H1 (cell line): ENCODE data around the gene RIMBP2. TPM values are rescaled to one million over a fixed set of nuclear protein-coding genes. Genes with fewer than 3 reads are reported as not detected.

ENCODE experiments used
- CTCF ChIA-PET: fragments of 300-600 bp; sonication (Branson Sonifier 250); formaldehyde crosslinking; loops from one replicate; lab custom pipeline; 2021; ENCODE audit not compliant: partially characterized antibody; lab: Charles Lee
- POLR2A ChIA-PET: fragments of 300-600 bp; sonication (Branson Sonifier 250); formaldehyde crosslinking; loops from one replicate; lab custom pipeline; 2021; ENCODE audit warnings: inconsistent platforms; ENCODE audit not compliant: partially characterized antibody; lab: Charles Lee
- DNase-seq, 2 experiments: peaks; one replicate each; pipeline versions ENCODE4 v3.0.0 to v3.0.0-alpha.2; 2010 to 2022; ENCODE audit warnings: low spot score in 2 of 2, low read depth in 1 of 2, mixed read lengths in 1 of 2
- FAIRE-seq: peaks from 2 replicates; lab custom pipeline; 2011; peaks lifted over from hg19 to GRCh38; lab: Jason Lieb, UNC
- H2AFZ ChIP-seq: 2 replicates; pipeline ENCODE4 v1.8.1; 2012; ENCODE audit warnings: low read length, inconsistent platforms
- H2AK5ac ChIP-seq: 2 replicates; pipeline ENCODE4 v1.6.1; 2013; ENCODE audit warnings: low read depth, low read length
- H2BK120ac ChIP-seq: replicated peaks from 2 replicates; pipeline ENCODE3; 2013; ENCODE audit warnings: low read depth, low read length, inconsistent platforms
- H2BK12ac ChIP-seq: 2 replicates; pipeline ENCODE4 v1.6.1; 2013; ENCODE audit warnings: low read depth, low read length
- H2BK15ac ChIP-seq: 2 replicates; pipeline ENCODE4 v1.6.1; 2013; ENCODE audit warnings: low read length
- H2BK20ac ChIP-seq: 2 replicates; pipeline ENCODE4 v1.6.1; 2013; ENCODE audit warnings: low read length
- H2BK5ac ChIP-seq: 2 replicates; pipeline ENCODE4 v1.6.1; 2013; ENCODE audit warnings: low read depth, low read length
- H3K14ac ChIP-seq: 2 replicates; pipeline ENCODE4 v1.6.1; 2013; ENCODE audit warnings: inconsistent platforms; ENCODE audit not compliant: insufficient read length
- H3K18ac ChIP-seq: 2 replicates; pipeline ENCODE4 v1.6.1; 2013; ENCODE audit warnings: low read length; ENCODE audit errors: extremely low read depth
- H3K23ac ChIP-seq: 2 replicates; pipeline ENCODE4 v1.6.1; 2013; ENCODE audit warnings: inconsistent platforms; ENCODE audit not compliant: insufficient read length
- H3K23me2 ChIP-seq: 2 replicates; pipeline ENCODE4 v1.6.1; 2013; ENCODE audit warnings: low read depth, low read length
- H3K27ac ChIP-seq: 2 replicates; pipeline ENCODE4 v1.6.1; 2011; ENCODE audit warnings: low read depth, low read length, inconsistent platforms
- H3K27me3 ChIP-seq, 4 experiments: replicated peaks in 1 of 4; 1 replicate in 1 of 4; 2 replicates in 3 of 4; pipeline versions ENCODE4 v1.6.1 to v1.8.1; 2011 to 2013; ENCODE audit warnings: low read length in 3 of 4, mild to moderate bottlenecking in 3 of 4, inconsistent platforms in 2 of 4, mixed read lengths in 2 of 4, moderate library complexity in 1 of 4; ENCODE audit not compliant: control insufficient read depth in 3 of 4, insufficient read depth in 3 of 4; ENCODE audit errors: extremely low read depth in 1 of 4
- H3K36me3 ChIP-seq, 4 experiments: 2 replicates each; pipeline versions ENCODE4 v1.6.1 to v1.8.1; 2011 to 2013; ENCODE audit warnings: mild to moderate bottlenecking in 4 of 4, low read length in 3 of 4, moderate library complexity in 2 of 4, control low read depth in 1 of 4, inconsistent platforms in 1 of 4; ENCODE audit not compliant: insufficient read depth in 4 of 4, control insufficient read depth in 2 of 4
- H3K4ac ChIP-seq: replicated peaks from 2 replicates; pipeline ENCODE3; 2013; ENCODE audit warnings: low read length, low read depth, mixed read lengths, inconsistent platforms; ENCODE audit not compliant: insufficient read length
- H3K4me1 ChIP-seq, 4 experiments: replicated peaks in 1 of 4; 1 replicate in 1 of 4; 2 replicates in 3 of 4; pipeline versions ENCODE4 v1.6.1 to v1.8.1; 2011 to 2013; ENCODE audit warnings: low read length in 3 of 4, inconsistent platforms in 2 of 4, mixed read lengths in 1 of 4; ENCODE audit not compliant: insufficient read depth in 4 of 4, control insufficient read depth in 3 of 4
- H3K4me2 ChIP-seq, 2 experiments: 2 replicates each; pipeline versions ENCODE4 v1.6.1 to v1.8.1; 2011 to 2013; ENCODE audit warnings: low read depth in 2 of 2, low read length in 2 of 2, control low read depth in 1 of 2, inconsistent platforms in 1 of 2, mild to moderate bottlenecking in 1 of 2; ENCODE audit not compliant: insufficient read depth in 1 of 2
- H3K4me3 ChIP-seq, 4 experiments: fragments of 200-600, 300-600 bp in 1 of 4; sonication (generic), shearing (Covaris generic), sonication (Bioruptor Twin) in 1 of 4; 2 replicates each; pipeline versions ENCODE4 v1.5.1 to v1.8.1; 2011 to 2016; ENCODE audit warnings: low read length in 4 of 4, low read depth in 3 of 4, control low read depth in 2 of 4, inconsistent platforms in 2 of 4, mild to moderate bottlenecking in 2 of 4, mixed read lengths in 1 of 4, moderate library complexity in 1 of 4; ENCODE audit not compliant: insufficient read depth in 2 of 4; ENCODE audit errors: extremely low read depth in 1 of 4
- H3K56ac ChIP-seq: replicated peaks from 2 replicates; pipeline ENCODE3; 2013; ENCODE audit warnings: low read depth, mild to moderate bottlenecking, mixed read lengths, low read length, inconsistent platforms; ENCODE audit not compliant: insufficient read length
- H3K79me1 ChIP-seq: 2 replicates; pipeline ENCODE4 v1.6.1; 2013; ENCODE audit warnings: low read depth, low read length, control low read depth
- H3K79me2 ChIP-seq, 2 experiments: 2 replicates each; pipeline versions ENCODE4 v1.6.1 to v1.8.1; 2012 to 2013; ENCODE audit warnings: low read length in 2 of 2, mild to moderate bottlenecking in 2 of 2, inconsistent platforms in 1 of 2; ENCODE audit not compliant: insufficient read depth in 2 of 2, control insufficient read depth in 1 of 2
- H3K9ac ChIP-seq, 4 experiments: replicated peaks in 1 of 4; 1 replicate in 1 of 4; 2 replicates in 3 of 4; pipeline versions ENCODE4 v1.6.1 to v1.8.1; 2011 to 2013; ENCODE audit warnings: low read depth in 3 of 4, low read length in 3 of 4, control low read depth in 2 of 4, mild to moderate bottlenecking in 2 of 4, moderate library complexity in 2 of 4, inconsistent platforms in 1 of 4; ENCODE audit errors: extremely low read depth in 1 of 4
- H3K9me3 ChIP-seq, 2 experiments: 2 replicates each; pipeline versions ENCODE4 v1.6.1 to v1.8.1; 2012 to 2013; ENCODE audit warnings: mild to moderate bottlenecking in 2 of 2, moderate library complexity in 2 of 2, control low read depth in 1 of 2, inconsistent platforms in 1 of 2, low read depth in 1 of 2, low read length in 1 of 2, mixed read lengths in 1 of 2; ENCODE audit not compliant: insufficient read depth in 2 of 2
- H4K20me1 ChIP-seq, 2 experiments: replicated peaks in 1 of 2; 2 replicates each; pipeline versions ENCODE3 to v1.8.1; 2011 to 2013; ENCODE audit warnings: inconsistent platforms in 2 of 2, low read length in 2 of 2, mild to moderate bottlenecking in 1 of 2; ENCODE audit not compliant: insufficient read depth in 2 of 2, control insufficient read depth in 1 of 2
- H4K5ac ChIP-seq: 2 replicates; pipeline ENCODE4 v1.6.1; 2013; ENCODE audit warnings: low read length, low read depth, mixed read lengths, inconsistent platforms; ENCODE audit not compliant: insufficient read length
- H4K8ac ChIP-seq: 2 replicates; pipeline ENCODE4 v1.8.0; 2013; ENCODE audit warnings: mild to moderate bottlenecking, moderate library complexity, low read length, inconsistent platforms; ENCODE audit not compliant: insufficient read depth; ENCODE audit errors: extremely low read depth
- H4K91ac ChIP-seq: replicated peaks from 2 replicates; pipeline ENCODE3; 2013; ENCODE audit warnings: low read length, mixed read lengths, inconsistent platforms; ENCODE audit not compliant: insufficient read length
- ASH2L ChIP-seq: fragments of 200-600, 300-600 bp; sonication (generic); IDR thresholded peaks from one replicate; pipeline ENCODE4 v1.7.1; 2017; ENCODE audit warnings: low read length
- EP300 ChIP-seq, 2 experiments: IDR thresholded peaks; 1 replicate in 1 of 2; 2 replicates in 1 of 2; pipeline ENCODE4 v1.6.1; 2011 to 2012; ENCODE audit warnings: low read depth in 2 of 2, low read length in 2 of 2, mild to moderate bottlenecking in 2 of 2, borderline replicate concordance in 1 of 2, inconsistent platforms in 1 of 2, moderate library complexity in 1 of 2
- FOSL1 ChIP-seq: IDR thresholded peaks from 2 replicates; pipeline ENCODE4 v1.6.1; 2011; ENCODE audit warnings: mild to moderate bottlenecking, low read depth, low read length, moderate library complexity; ENCODE audit not compliant: insufficient read depth
- MAFK ChIP-seq: IDR thresholded peaks from 2 replicates; pipeline ENCODE4 v1.6.1; 2012; ENCODE audit warnings: low read depth, mild to moderate bottlenecking, improper control_type of control experiment, low read length
- RAD21 ChIP-seq, 2 experiments: IDR thresholded peaks in 1 of 2; conservative IDR thresholded peaks in 1 of 2; 2 replicates each; pipeline ENCODE4 v1.6.1; 2011; ENCODE audit warnings: low read depth in 2 of 2, low read length in 2 of 2, improper control_type of control experiment in 1 of 2, inconsistent platforms in 1 of 2, mild to moderate bottlenecking in 1 of 2, moderate library complexity in 1 of 2
- RBBP5 ChIP-seq: IDR thresholded peaks from 2 replicates; pipeline ENCODE4 v1.7.1; 2012; ENCODE audit warnings: low read depth, mild to moderate bottlenecking, inconsistent platforms, low read length, moderate library complexity, borderline replicate concordance
- SIN3A ChIP-seq, 2 experiments: IDR thresholded peaks in 1 of 2; conservative IDR thresholded peaks in 1 of 2; 2 replicates each; pipeline ENCODE4 v1.6.1; 2011 to 2012; ENCODE audit warnings: low read length in 2 of 2, improper control_type of control experiment in 1 of 2, low read depth in 1 of 2, mild to moderate bottlenecking in 1 of 2
- SIX5 ChIP-seq: IDR thresholded peaks from 2 replicates; pipeline ENCODE4 v1.6.1; 2011; ENCODE audit warnings: mild to moderate bottlenecking, low read depth, low read length
- TCF12 ChIP-seq: IDR thresholded peaks from 2 replicates; pipeline ENCODE4 v1.6.1; 2011; ENCODE audit warnings: low read depth, mild to moderate bottlenecking, low read length
- WGBS, 2 experiments: shearing (Covaris generic) in 1 of 2; methylation state at CpG; one replicate each; pipeline versions ENCODE4 v1.1.6 to v1.1.7; 2013 to 2015; ENCODE audit warnings: low lambda C conversion rate in 2 of 2, mixed read lengths in 2 of 2, inconsistent platforms in 1 of 2, low coverage in 1 of 2, missing lambda C conversion rate in 1 of 2; ENCODE audit not compliant: insufficient replicate concordance in 2 of 2, insufficient coverage in 1 of 2, insufficient read length in 1 of 2; ENCODE audit errors: extremely low coverage in 1 of 2, missing lambda C conversion rate in 1 of 2; 5-methylcytosine and 5-hydroxymethylcytosine counted together
- polyA plus RNA-seq, 7 experiments: library from polyadenylated mRNA; depleted of rRNA in 3 of 7; stranded (reverse) in 5 of 7; unstranded in 2 of 7; fragments of >200 nt in 5 of 7; fragments of 200-250 nt in 2 of 7; gene quantifications; 1 replicate in 5 of 7; 2 replicates in 1 of 7; 4 replicates in 1 of 7; pipeline versions ENCODE4 v1.2.1 to v1.2.3, GENCODE V29; 2011 to 2013; ENCODE audit warnings: missing spikeins in 2 of 7, mixed read lengths in 2 of 7
- total RNA-seq: library from RNA; stranded (reverse); fragmentation: NEBNext Ultra II Directional; extraction: Animal tissue kit (Norgen Biotek cat#: 25700); gene quantifications from 2 replicates; pipeline ENCODE4 v1.2.1, GENCODE V29; 2021

Gene RIMBP2
- total and polyA plus RNA-seq, 2 of the 8 experiments (the other 6 are each of a cell fraction or from before 2014, with no cell fraction given), result 0.18 to 0.65 TPM

- no peak overlapping the region for H2BK15ac ChIP-seq
- no peaks in the 10 kb centered on the region for H3K27me3 ChIP-seq
- peak in 1 of 2 experiments; percentile 44 for DNase-seq
- no peak overlapping the region for H3K4me3 ChIP-seq
- no peak overlapping the region for H3K4ac ChIP-seq
- H2BK120ac ChIP-seq, result no peak overlapping the region
- H3K4me1 ChIP-seq, result peaks cover 0 to 9% (median 3%) of the 10 kb centered on the region in 4 experiments; a peak in 3 of 7 replicates
- no peaks in the 10 kb centered on the region for H3K79me1 ChIP-seq
- H4K5ac ChIP-seq, result no peak overlapping the region
- H3K27ac ChIP-seq, result no peak overlapping the region
- H2AFZ ChIP-seq, result no peak overlapping the region
- no peak for FAIRE-seq
- no peak overlapping the region for H4K8ac ChIP-seq
- no peak overlapping the region for H2AK5ac ChIP-seq
- WGBS, 2 experiments, result 83% methylated on average over 16 of the region's 16 CpGs; no CpG with 5 or more reads in 1 of the 2 experiments
- H2BK20ac ChIP-seq, result no peak overlapping the region
- ChIA-PET POLR2A (interaction anchor here (1.0 kb wide), 1 partner anchor 13 kb away, joined by 3 read pairs; no protein-coding TSS in a partner anchor), CTCF (interaction anchor here (0.9 to 1.4 kb wide), 3 partner anchors 10 to 98 kb away, joined by 3 to 4 read pairs (median 3); partner anchors contain the start of gene RIMBP2)
- no peak overlapping the region for H3K56ac ChIP-seq
- H3K79me2 ChIP-seq, result no peaks in the 10 kb centered on the region
- no peak overlapping the region for H3K9ac ChIP-seq
- no peaks in the 10 kb centered on the region for H3K9me3 ChIP-seq
- no peaks in the 10 kb centered on the region for H3K23me2 ChIP-seq
- H3K4me2 ChIP-seq, result no peak overlapping the region
- H3K36me3 ChIP-seq, result no peaks in the 10 kb centered on the region
- no peak overlapping the region; the same call in 1 of the 2 replicates for H3K18ac ChIP-seq
- no peak overlapping the region for H3K14ac ChIP-seq
- no peak overlapping the region for H4K91ac ChIP-seq
- 0 out of 2 replicates have a peak overlapping the region, but pooled peaks have one; percentile 17 for H2BK12ac ChIP-seq
- H2BK5ac ChIP-seq, result no peak overlapping the region
- H4K20me1 ChIP-seq, result peaks cover 0 to 2% of the 10 kb centered on the region in 2 experiments
- H3K23ac ChIP-seq, result no peak overlapping the region
- TF ChIP-seq MAFK (no peak), FOSL1 (no peak), TCF12 (no peak), SIX5 (no peak), RBBP5 (no peak), EP300 (IDR thresholded peaks at IDR 0.05; ENCODE audit: borderline replicate concordance in 1 of 2, low read depth in 2 of 2, low read length in 2 of 2) (no peak), SIN3A (conservative IDR thresholded peaks at IDR 0.05 in 1 of 2, IDR thresholded peaks at IDR 0.05 in 1 of 2; ENCODE audit: low read depth in 1 of 2, low read length in 2 of 2) (no peak), ASH2L (no peak), RAD21 (IDR thresholded peaks at IDR 0.05 in 1 of 2, conservative IDR thresholded peaks at IDR 0.05 in 1 of 2; ENCODE audit: low read depth in 2 of 2, low read length in 2 of 2) (no peak)
Measured at GRCh38 chr12:130706311-130706710, 9.8 kb downstream of the RIMBP2 start.
